Vagina (tissue), 2 donors: ENCODE data around the gene VAV3.

Experiments
- POLR2A ChIP-seq, 2 donors: fragments of 450-650 bp; IDR thresholded peaks; one replicate each; pipeline ENCODE4 v1.6.1; 2017; ENCODE audit warnings: antibody characterized with exemption in 2 of 2, mild to moderate bottlenecking in 2 of 2, moderate library complexity in 2 of 2
- POLR2AphosphoS5 ChIP-seq, 2 donors: sonication (generic); formaldehyde crosslinking; IDR thresholded peaks; one replicate each; pipeline ENCODE4 v1.9.0; 2017; ENCODE audit warnings: antibody characterized with exemption in 2 of 2, mild to moderate bottlenecking in 2 of 2, low read depth in 1 of 2; ENCODE audit not compliant: insufficient read depth in 1 of 2
- TF ChIP-seq, protein P1 (sequence below), 3 experiments: fragments of 450-650 bp in 2 of 3; fragments of 200-600 bp in 1 of 3; sonication (generic) in 1 of 3; IDR thresholded peaks; one replicate each; pipeline ENCODE4 v1.5.1; 2017 to 2019; ENCODE audit warnings: antibody characterized with exemption in 3 of 3, mild to moderate bottlenecking in 2 of 3, moderate library complexity in 2 of 3

DNA sequence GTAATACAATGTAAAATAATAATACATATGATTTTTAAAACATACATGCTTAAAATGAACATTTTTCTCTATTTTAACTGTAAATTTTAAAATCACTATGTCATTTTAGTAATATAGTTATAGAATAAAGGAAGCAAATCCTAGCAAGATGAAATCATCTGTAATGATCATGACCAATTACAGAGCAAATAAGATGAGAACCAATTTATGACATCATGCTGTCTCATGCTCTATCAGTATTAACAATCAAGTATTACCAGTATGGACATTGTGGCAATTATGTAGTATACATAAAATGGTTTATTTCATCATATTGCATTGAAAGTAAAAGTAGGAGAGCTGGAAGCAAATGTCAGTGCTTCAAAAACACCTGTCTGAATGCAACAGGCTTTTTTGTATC, 255.0 kb downstream of the VAV3 start:
- no peak for TF ChIP-seq POLR2A (IDR thresholded peaks at IDR 0.05)
- TF ChIP-seq, protein P1, sequence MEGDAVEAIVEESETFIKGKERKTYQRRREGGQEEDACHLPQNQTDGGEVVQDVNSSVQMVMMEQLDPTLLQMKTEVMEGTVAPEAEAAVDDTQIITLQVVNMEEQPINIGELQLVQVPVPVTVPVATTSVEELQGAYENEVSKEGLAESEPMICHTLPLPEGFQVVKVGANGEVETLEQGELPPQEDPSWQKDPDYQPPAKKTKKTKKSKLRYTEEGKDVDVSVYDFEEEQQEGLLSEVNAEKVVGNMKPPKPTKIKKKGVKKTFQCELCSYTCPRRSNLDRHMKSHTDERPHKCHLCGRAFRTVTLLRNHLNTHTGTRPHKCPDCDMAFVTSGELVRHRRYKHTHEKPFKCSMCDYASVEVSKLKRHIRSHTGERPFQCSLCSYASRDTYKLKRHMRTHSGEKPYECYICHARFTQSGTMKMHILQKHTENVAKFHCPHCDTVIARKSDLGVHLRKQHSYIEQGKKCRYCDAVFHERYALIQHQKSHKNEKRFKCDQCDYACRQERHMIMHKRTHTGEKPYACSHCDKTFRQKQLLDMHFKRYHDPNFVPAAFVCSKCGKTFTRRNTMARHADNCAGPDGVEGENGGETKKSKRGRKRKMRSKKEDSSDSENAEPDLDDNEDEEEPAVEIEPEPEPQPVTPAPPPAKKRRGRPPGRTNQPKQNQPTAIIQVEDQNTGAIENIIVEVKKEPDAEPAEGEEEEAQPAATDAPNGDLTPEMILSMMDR (IDR thresholded peaks at IDR 0.05) = no peak
- TF ChIP-seq POLR2AphosphoS5 (IDR thresholded peaks at IDR 0.05; ENCODE audit: insufficient read depth in 1 of 2, low read depth in 1 of 2) = no peak
